Endothelial cell (in vitro differentiated cells): Measurements from ENCODE around the gene MAPKAP1. TPM values are rescaled to one million over a fixed set of nuclear protein-coding genes. Genes with fewer than 3 reads are reported as not detected.

ENCODE experiments used
- DNase-seq: peaks from one replicate; pipeline ENCODE4 v3.0.0; 2021; ENCODE audit warnings: low spot score
- H3K27ac Mint-ChIP-seq: one replicate; pipeline ENCODE4 v1.8.0; 2021; ENCODE audit warnings: mixed read lengths, inconsistent platforms; ENCODE audit not compliant: unreplicated experiment
- H3K27me3 Mint-ChIP-seq: one replicate; pipeline ENCODE4 v1.8.0; 2021; ENCODE audit warnings: mild to moderate bottlenecking, moderate library complexity, mixed read lengths, inconsistent platforms; ENCODE audit not compliant: unreplicated experiment
- H3K36me3 Mint-ChIP-seq: one replicate; pipeline ENCODE4 v1.8.0; 2021; ENCODE audit warnings: mild to moderate bottlenecking, low read depth, mixed read lengths, inconsistent platforms; ENCODE audit not compliant: unreplicated experiment
- H3K4me1 Mint-ChIP-seq: one replicate; pipeline ENCODE4 v1.8.0; 2021; ENCODE audit warnings: mild to moderate bottlenecking, mixed read lengths, inconsistent platforms; ENCODE audit not compliant: unreplicated experiment
- H3K4me3 Mint-ChIP-seq: one replicate; pipeline ENCODE4 v1.8.0; 2021; ENCODE audit warnings: mild to moderate bottlenecking, mixed read lengths, inconsistent platforms; ENCODE audit not compliant: unreplicated experiment
- H3K9me3 Mint-ChIP-seq: one replicate; pipeline ENCODE4 v1.8.0; 2021; ENCODE audit warnings: mixed read lengths, inconsistent platforms; ENCODE audit not compliant: unreplicated experiment
- CTCF ChIP-seq: fragments of 200-600 bp; sonication (generic); IDR thresholded peaks from one replicate; pipeline ENCODE4 v1.5.0; 2021; ENCODE audit warnings: antibody characterized with exemption; ENCODE audit not compliant: unreplicated experiment
- total RNA-seq: library from RNA; stranded (reverse); fragmentation: NEBNext Ultra II Directional; extraction: Animal tissue kit (Norgen Biotek cat#: 25700); gene quantifications from one replicate; pipeline ENCODE4 v1.2.1, GENCODE V29; 2021; ENCODE audit not compliant: unreplicated experiment

The MAPKAP1 gene
- total RNA-seq, 1 donor from 2014 or later: 74.6 TPM

- no peak for TF ChIP-seq CTCF
Observed at GRCh38 chr9:125559894-125560293, 147.1 kb downstream of the MAPKAP1 start.

GRCh38 chr9:125559194-125559593, 147.8 kb downstream of the MAPKAP1 start:
- H3K36me3 Mint-ChIP-seq: no peaks in the 10 kb centered on the region
- no peak overlapping the region for H3K4me3 Mint-ChIP-seq
- no peaks in the 10 kb centered on the region for H3K27me3 Mint-ChIP-seq
- no peak for TF ChIP-seq CTCF
- no peaks in the 10 kb centered on the region for H3K9me3 Mint-ChIP-seq
- no peak overlapping the region for H3K27ac Mint-ChIP-seq
- no peak for DNase-seq
- H3K4me1 Mint-ChIP-seq: peaks cover 3% of the 10 kb centered on the region

More at GRCh38 chr9:125559894-125560293, 147.1 kb downstream of the MAPKAP1 start:
- Mint-ChIP-seq H3K4me1 (peaks cover 10% of the 10 kb centered on the region), H3K27ac (no peak overlapping the region), H3K4me3 (no peak overlapping the region), H3K9me3 (no peaks in the 10 kb centered on the region), H3K36me3 (no peaks in the 10 kb centered on the region), H3K27me3 (no peaks in the 10 kb centered on the region)
- no peak for DNase-seq

- Mint-ChIP-seq H3K9me3 (no peaks in the 10 kb centered on the region), H3K4me3 (no peak overlapping the region), H3K4me1 (peaks cover 3% of the 10 kb centered on the region), H3K36me3 (no peaks in the 10 kb centered on the region), H3K27ac (no peak overlapping the region), H3K27me3 (no peaks in the 10 kb centered on the region)
- peak; percentile 63 for DNase-seq
- TF ChIP-seq CTCF: peak; percentile 75
Observed at GRCh38 chr9:125558453-125559092, 148.4 kb downstream of the MAPKAP1 start.

- Mint-ChIP-seq H3K9me3 (no peaks in the 10 kb centered on the region), H3K27me3 (no peaks in the 10 kb centered on the region), H3K36me3 (no peaks in the 10 kb centered on the region), H3K4me1 (peaks cover 3% of the 10 kb centered on the region), H3K4me3 (no peak overlapping the region), H3K27ac (no peak overlapping the region)
- DNase-seq: no peak
- TF ChIP-seq CTCF: no peak
Observed at GRCh38 chr9:125556046-125556721, 150.8 kb downstream of the MAPKAP1 start.

- no peak overlapping the region for H3K27ac Mint-ChIP-seq
- no peaks in the 10 kb centered on the region for H3K36me3 Mint-ChIP-seq
- peaks cover 3% of the 10 kb centered on the region for H3K4me1 Mint-ChIP-seq
- no peak for DNase-seq
- H3K4me3 Mint-ChIP-seq: no peak overlapping the region
- no peaks in the 10 kb centered on the region for H3K9me3 Mint-ChIP-seq
- no peak for TF ChIP-seq CTCF
- no peaks in the 10 kb centered on the region for H3K27me3 Mint-ChIP-seq
Observed at GRCh38 chr9:125554726-125555125, 152.3 kb downstream of the MAPKAP1 start.
